ENCODE data around the gene NGEF.

Gene NGEF

DNA sequence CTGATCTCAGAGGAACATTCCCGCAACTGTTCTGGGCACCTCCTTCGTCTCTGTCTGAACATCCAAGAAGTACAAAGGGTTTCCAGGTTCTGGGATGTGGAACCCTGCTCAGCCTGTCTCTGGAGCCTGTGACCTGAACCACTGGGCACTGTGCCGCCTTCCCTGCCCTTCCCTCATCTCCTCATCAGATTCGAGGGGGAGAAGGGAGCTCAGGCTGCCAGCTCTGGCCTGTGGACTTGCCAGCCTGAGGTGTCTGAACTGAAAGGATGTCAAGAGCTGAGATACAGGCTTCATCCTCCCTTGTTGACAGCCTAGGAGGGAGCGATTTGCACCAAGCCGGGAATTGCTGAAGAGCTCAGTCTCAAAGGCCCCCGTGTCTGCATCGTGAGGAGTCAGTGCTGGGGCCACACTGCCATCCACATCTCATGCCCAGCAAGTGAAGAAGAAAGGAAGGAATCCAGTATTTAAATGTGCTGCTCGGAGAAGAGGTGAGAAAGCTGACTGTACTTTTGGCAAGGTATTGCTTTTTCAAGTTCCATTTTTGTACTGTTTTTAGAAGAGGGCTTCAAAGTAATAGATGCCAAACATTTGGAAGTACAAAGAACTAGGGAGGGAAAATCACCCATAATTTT is 32.0 kb upstream of the NGEF start:
- no peak for DNase-seq

DNA sequence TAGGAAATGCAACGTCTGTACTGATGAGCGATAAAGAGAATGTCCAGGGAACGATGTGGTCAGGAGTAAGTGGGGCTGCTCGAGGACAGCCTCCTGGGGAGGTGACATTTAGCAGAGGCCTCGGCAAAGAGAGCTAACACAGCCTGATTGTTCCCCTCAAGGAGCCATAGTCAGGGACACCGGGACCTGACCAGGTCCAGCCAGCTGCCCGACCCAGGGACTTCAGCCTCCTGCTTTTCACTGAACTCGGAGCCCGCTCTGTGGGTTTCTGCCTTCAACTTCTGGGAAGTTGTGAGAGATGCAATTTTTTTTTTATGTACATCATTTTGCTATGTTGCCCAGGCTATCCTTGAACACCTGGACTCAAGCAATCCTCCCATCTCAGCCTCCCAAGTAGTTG is 29.5 kb upstream of the NGEF start:
- no peak for DNase-seq

DNA sequence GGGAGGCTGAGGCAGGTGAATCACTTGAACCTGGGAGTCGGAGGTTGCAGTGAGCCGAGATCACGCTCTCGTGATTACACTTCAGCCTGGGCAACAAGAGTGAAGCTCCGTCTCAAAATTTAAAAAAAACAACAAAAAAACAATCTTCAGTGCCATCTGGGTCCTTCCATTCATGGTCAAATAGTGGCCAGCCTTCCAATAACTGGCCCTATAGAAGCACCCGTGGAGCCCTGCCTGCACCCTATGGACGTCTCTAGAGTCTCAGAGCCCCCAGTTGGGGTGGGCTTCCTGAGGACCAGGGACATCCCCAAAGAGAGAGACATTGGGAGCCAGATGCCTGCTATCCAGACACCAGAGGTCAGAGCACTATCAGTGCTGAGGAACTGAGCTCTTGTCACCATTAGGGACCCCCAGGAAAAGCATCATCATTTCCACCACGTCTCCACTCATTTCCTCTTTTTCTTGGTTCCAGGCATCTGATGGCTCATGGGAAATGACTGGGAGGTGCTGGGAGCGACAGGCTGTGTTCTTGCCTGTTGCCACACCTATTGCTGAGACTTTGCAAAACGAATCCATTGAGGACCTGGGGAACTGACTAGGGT is 28.8 kb upstream of the NGEF start:
- DNase-seq, result peak; percentile 3 to 6

GRCh38 chr2:233040571-233040970 is 27.5 kb upstream of the NGEF start:
- DNase-seq, result no peak

GRCh38 chr2:233039846-233040530 is 26.9 kb upstream of the NGEF start:
- DNase-seq, result no peak

GRCh38 chr2:233039212-233039845 is 26.3 kb upstream of the NGEF start:
- no peak for DNase-seq

GRCh38 chr2:233037078-233037477 is 24.0 kb upstream of the NGEF start:
- DNase-seq, result no peak

DNA sequence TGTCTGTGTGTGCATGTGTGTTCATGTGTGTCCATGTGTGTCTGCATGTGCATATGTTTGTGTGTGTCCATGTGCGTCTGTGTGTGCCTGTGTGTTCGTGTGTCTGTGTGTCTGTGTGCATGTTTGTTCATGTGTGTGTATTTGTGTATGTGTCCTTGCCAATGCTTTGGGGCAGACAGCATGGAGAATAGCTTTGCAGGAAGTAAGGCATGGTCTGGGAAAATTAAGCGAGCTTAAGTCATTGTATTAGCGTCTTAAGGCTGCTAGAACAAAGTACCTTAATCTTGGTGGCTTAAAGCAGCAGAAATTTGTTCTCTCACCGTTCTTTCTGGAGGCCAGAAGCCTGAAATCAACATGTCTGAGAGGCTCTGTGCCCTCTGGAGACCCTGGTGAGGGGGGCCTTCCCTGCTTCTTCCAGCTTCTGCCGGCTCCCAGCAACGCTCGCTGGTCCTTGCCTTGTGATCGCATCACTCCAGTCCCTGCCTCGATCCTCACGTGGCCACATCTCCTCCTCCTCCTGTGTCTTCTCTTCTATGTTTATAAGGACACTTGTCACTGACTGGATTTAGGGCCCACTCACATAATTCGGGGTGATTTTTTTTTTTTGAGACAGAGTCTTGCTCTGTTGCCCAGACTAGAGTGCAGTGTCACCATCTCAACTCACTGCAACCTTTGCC is 23.2 kb upstream of the NGEF start:
- DNase-seq, result no peak

DNA sequence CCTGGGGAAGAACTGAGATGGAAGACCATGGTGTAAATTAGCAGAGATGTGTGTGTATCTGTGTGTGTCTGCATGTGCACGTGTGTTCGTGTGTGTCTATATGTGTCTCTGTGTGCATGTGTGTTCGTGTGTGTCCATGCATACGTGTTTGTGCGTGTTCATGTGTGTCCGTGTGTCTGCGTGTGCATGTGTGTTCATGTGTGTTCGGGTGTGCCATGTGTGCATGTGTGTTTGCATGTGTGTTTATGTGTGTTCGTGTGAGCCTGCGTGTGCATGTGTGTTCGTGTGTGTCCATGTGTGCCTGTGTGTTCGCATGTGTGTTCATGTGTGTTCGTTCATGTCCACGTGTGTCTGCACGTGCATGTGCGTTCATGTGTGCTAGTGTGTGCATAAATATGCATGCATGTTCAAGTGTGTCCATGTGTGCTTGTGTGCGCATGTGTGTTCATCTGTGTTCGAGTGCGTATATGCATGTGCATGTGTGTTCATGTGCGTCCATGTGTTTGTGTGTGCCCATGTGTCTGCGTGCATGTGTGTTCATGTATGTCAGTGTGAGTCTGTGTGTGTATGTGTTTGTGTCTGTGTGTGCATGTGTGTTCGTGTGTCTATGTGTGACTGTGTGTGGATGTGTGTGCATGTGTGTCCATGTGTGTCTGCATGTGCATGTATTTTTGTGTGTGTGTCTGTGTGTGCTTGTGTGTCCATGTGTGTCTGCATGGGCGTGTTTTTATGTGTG is 22.5 kb upstream of the NGEF start:
- DNase-seq, result no peak

DNA sequence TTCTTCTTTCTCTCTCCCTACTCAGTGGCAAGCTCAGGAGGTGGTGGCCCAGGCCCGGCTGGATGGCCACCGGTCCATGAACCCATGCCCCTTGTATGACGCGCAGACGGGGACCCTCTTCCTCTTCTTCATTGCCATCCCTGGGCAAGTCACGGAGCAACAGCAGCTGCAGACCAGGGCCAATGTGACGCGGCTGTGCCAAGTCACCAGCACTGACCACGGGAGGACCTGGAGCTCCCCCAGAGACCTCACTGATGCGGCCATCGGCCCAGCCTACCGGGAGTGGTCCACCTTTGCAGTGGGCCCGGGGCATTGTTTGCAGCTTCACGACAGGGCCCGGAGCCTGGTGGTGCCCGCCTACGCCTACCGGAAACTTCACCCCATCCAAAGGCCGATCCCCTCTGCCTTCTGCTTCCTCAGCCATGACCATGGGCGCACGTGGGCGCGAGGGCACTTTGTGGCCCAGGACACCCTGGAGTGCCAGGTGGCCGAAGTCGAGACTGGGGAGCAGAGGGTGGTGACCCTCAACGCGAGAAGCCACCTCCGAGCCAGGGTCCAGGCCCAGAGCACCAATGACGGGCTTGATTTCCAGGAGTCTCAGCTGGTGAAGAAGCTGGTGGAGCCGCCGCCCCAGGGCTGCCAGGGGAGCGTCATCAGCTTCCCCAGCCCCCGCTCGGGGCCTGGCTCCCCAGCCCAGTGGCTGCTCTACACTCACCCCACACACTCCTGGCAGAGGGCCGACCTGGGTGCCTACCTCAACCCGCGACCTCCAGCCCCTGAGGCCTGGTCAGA is 21.2 kb upstream of the NGEF start:
- no peak for DNase-seq

DNA sequence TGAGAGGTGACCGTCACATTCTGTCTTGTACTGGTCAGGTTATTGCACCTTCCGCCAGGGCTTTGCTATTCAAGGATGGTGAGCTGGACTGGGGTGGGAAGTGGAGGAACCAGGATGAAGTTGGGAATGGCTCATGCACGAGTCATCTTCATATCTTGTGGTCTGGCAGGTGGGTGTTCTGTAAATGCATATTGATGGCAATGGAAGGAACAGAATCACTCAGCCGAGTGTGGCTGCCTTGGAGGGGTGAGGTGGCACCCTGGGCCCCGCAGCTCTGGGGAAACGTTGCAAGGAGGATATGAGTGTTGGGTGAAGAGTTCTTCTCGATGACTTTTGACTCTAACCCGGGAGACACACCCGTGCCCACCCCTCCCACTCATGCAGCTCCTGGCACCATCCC is 20.6 kb upstream of the NGEF start:
- no peak for DNase-seq

GRCh38 chr2:233032551-233033320 is 19.7 kb upstream of the NGEF start, which contains the start of gene NEU2:
Gene NEU2, plus strand, starts transcription at chr2:233032672. Its CDS starts 0 bp downstream, at chr2:233032672.
- no peak for DNase-seq

GRCh38 chr2:233031556-233032500 is 18.8 kb upstream of the NGEF start:
- DNase-seq, result no peak

- no peak for DNase-seq
Observed at GRCh38 chr2:233029321-233029720, 16.3 kb upstream of the NGEF start.

- DNase-seq, result no peak
Observed at GRCh38 chr2:233026198-233026813, 13.2 kb upstream of the NGEF start.

GRCh38 chr2:233025706-233026105 is 12.7 kb upstream of the NGEF start:
- no peak for DNase-seq

GRCh38 chr2:233023761-233024410 is 10.8 kb upstream of the NGEF start:
- DNase-seq, result no peak

DNA sequence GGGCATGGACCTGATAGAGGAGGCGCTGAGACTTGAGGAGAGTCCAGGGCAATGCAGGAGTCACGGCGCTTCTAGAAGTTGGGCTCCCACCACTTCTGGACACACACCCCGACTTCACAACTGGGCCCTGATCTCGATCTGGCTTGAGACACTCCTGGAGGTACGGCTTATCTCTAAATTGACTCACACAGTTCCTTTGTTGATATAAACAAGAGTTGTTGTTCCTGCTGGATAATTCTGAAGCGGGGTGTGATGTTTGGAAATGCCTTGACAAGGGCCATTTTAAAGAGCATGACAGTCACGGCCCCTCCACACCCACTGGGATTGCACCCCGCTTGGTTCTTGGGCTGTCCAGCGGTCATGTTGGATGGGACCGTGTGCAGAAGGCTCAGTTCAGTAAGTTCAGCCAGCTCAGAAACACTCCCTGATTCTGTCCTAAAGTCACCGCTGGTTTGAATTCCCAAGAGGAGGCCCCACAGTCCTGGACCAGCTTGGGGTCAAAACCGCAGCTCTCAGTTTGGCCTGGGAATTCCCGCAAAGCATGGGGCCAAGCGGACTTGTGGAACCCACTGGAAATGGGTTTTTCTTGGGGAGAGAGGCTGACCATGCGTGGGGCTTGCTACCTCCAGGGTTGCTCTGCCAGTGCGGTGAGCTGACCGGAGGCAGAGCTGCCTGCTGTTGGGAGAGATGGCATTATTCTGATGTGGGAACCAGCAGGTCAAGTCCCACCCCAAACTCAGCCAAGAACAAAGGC is 10.1 kb upstream of the NGEF start:
- no peak for DNase-seq

Measured in Kasumi-1 (cell line).